Measurements from ENCODE around the gene ASB4.

Gene ASB4

DNA sequence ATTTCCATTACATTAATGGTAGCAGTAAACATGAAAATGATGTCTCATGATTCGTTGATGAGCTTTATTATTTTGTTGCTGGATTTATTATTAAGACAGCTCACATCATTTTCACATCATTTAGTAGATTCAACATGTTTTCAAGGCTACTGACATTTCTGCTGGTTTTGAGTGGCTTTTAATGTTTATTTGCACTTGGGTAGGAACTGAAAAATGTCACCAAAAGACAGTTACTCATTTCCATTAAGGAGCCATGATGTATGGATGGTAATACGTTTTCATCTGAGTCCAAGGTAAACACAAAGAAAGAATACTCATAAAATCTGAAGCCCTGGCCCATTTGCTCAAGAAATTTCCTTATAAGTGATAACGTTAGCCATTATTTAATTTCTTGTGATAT, 95.7 kb downstream of the ASB4 start:
- Histone ChIP-seq H3K9ac (ENCODE audit: low read length) (no peak overlapping the region), H2AFZ (ENCODE audit: low read depth, low read length, severe bottlenecking) (no peak overlapping the region), H3K27ac (ENCODE audit: low read depth, low read length) (no peak overlapping the region), H3K9me2 (replicated peaks; ENCODE audit: insufficient read depth, low read length) (no peaks in the 10 kb centered on the region), H3K9me3 (ENCODE audit: insufficient read depth, low read length) (no peaks in the 10 kb centered on the region), H3K4me3 (ENCODE audit: insufficient read depth, low read length, poor library complexity, severe bottlenecking) (no peak overlapping the region), H3F3A (ENCODE audit: insufficient read depth) (no peaks in the 10 kb centered on the region), H3K4me2 (ENCODE audit: low read depth, low read length, poor library complexity, severe bottlenecking) (no peak overlapping the region), H3K79me2 (ENCODE audit: insufficient read depth, low read length) (no peaks in the 10 kb centered on the region), H3K36me3 (ENCODE audit: low read length) (no peaks in the 10 kb centered on the region), H3K27me3 (ENCODE audit: low read length) (no peaks in the 10 kb centered on the region), H4K20me1 (ENCODE audit: low read depth, low read length) (no peaks in the 10 kb centered on the region)
- TF ChIP-seq EZH2phosphoT487 (conservative IDR thresholded peaks at IDR 0.05; ENCODE audit: low read length), result no peak
- TF ChIP-seq, protein P1, sequence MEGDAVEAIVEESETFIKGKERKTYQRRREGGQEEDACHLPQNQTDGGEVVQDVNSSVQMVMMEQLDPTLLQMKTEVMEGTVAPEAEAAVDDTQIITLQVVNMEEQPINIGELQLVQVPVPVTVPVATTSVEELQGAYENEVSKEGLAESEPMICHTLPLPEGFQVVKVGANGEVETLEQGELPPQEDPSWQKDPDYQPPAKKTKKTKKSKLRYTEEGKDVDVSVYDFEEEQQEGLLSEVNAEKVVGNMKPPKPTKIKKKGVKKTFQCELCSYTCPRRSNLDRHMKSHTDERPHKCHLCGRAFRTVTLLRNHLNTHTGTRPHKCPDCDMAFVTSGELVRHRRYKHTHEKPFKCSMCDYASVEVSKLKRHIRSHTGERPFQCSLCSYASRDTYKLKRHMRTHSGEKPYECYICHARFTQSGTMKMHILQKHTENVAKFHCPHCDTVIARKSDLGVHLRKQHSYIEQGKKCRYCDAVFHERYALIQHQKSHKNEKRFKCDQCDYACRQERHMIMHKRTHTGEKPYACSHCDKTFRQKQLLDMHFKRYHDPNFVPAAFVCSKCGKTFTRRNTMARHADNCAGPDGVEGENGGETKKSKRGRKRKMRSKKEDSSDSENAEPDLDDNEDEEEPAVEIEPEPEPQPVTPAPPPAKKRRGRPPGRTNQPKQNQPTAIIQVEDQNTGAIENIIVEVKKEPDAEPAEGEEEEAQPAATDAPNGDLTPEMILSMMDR (IDR thresholded peaks at IDR 0.05; ENCODE audit: insufficient read depth, low read length, poor library complexity, severe bottlenecking), result no peak

DNA sequence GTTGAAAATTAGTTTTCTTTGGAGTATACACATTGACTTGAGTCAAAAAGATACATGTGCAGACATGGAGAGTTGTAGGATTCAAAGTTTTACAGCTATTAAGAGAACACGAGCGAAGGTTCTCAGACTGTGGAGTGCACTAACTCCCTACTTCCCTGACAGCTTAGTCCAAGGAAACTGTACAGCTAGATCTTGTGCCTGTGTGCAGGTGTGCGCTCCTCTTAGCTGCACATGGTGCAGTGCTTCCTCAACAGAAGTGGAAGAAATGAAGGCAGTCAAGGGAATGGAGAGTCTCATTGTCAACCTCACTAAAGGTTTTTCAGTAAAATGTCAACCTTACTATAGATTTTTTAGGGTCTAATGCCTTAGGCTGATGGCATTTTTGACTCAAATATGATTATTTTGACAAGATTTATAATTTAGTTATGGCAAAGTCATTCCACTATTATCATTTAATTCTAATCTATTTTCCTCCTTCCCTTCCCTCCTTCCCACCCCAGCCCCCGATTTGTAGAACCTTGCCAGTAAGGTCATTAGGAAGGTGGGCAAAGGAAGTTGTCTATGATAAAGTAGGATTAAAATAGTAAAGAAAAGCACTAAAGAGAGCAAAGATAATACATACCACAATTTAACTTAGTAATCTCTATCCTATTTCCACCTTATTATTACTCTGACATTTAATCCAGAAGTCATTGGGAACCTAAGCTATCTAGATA, 97.0 kb downstream of the ASB4 start:
- no peak for TF ChIP-seq EZH2phosphoT487 (conservative IDR thresholded peaks at IDR 0.05; ENCODE audit: low read length)
- TF ChIP-seq, protein P1 (IDR thresholded peaks at IDR 0.05; ENCODE audit: insufficient read depth, low read length, poor library complexity, severe bottlenecking), result no peak
- H3K9me2 ChIP-seq (replicated peaks; ENCODE audit: insufficient read depth, low read length), result no peaks in the 10 kb centered on the region
- no peak overlapping the region for H2AFZ ChIP-seq (ENCODE audit: low read depth, low read length, severe bottlenecking)
- H3K79me2 ChIP-seq (ENCODE audit: insufficient read depth, low read length), result no peaks in the 10 kb centered on the region
- H3K4me2 ChIP-seq (ENCODE audit: low read depth, low read length, poor library complexity, severe bottlenecking), result no peak overlapping the region
- H3K9ac ChIP-seq (ENCODE audit: low read length), result no peak overlapping the region
- H3K27ac ChIP-seq (ENCODE audit: low read depth, low read length), result no peak overlapping the region
- no peaks in the 10 kb centered on the region for H3F3A ChIP-seq (ENCODE audit: insufficient read depth)
- no peaks in the 10 kb centered on the region for H3K36me3 ChIP-seq (ENCODE audit: low read length)
- no peaks in the 10 kb centered on the region for H4K20me1 ChIP-seq (ENCODE audit: low read depth, low read length)
- H3K4me3 ChIP-seq (ENCODE audit: insufficient read depth, low read length, poor library complexity, severe bottlenecking), result no peak overlapping the region
- no peaks in the 10 kb centered on the region for H3K27me3 ChIP-seq (ENCODE audit: low read length)
- no peaks in the 10 kb centered on the region for H3K9me3 ChIP-seq (ENCODE audit: insufficient read depth, low read length)

DNA sequence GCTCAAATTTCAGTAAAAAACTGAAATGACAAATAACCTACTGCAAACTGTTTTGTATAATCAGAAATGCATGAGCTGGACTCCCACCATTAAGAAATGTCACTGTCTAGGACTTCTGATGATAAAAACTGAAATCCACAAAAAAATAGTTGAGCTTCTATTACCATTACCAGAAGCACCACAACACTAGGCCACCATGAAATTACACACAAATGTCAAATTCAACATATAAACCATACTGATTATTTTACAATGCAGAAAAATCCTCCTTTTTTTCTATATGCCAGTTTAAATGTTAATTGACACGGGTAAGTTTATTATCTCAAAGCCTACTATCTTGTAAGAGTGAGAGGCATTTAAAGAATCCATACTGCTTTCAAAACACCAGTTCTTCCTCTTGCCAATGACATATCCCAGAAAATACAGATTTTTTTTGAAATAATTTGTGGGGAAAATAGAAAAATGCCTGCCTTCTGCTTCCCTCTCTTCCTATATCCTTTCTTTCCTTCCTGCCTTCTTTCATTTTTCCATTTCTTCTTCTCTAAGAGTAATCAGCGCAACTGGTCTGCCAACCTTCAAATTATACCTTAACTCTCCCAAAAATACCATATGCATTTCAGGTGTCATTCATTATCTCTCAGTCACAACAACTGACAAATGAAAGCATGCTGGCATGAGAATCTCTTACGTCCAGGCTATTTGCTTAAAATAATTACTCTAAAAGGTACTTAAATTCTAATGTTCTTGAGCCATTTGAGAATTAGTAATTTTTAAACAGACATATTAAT, 98.3 kb downstream of the ASB4 start:
- H3K27ac ChIP-seq (ENCODE audit: low read depth, low read length), result no peak overlapping the region
- H4K20me1 ChIP-seq (ENCODE audit: low read depth, low read length), result no peaks in the 10 kb centered on the region
- no peaks in the 10 kb centered on the region for H3K79me2 ChIP-seq (ENCODE audit: insufficient read depth, low read length)
- H2AFZ ChIP-seq (ENCODE audit: low read depth, low read length, severe bottlenecking), result no peak overlapping the region
- H3K4me3 ChIP-seq (ENCODE audit: insufficient read depth, low read length, poor library complexity, severe bottlenecking), result no peak overlapping the region
- no peaks in the 10 kb centered on the region for H3K9me3 ChIP-seq (ENCODE audit: insufficient read depth, low read length)
- H3K27me3 ChIP-seq (ENCODE audit: low read length), result no peaks in the 10 kb centered on the region
- no peaks in the 10 kb centered on the region for H3K36me3 ChIP-seq (ENCODE audit: low read length)
- H3K4me2 ChIP-seq (ENCODE audit: low read depth, low read length, poor library complexity, severe bottlenecking), result no peak overlapping the region
- no peaks in the 10 kb centered on the region for H3K9me2 ChIP-seq (replicated peaks; ENCODE audit: insufficient read depth, low read length)
- no peak for TF ChIP-seq EZH2phosphoT487 (conservative IDR thresholded peaks at IDR 0.05; ENCODE audit: low read length)
- TF ChIP-seq, protein P1 (IDR thresholded peaks at IDR 0.05; ENCODE audit: insufficient read depth, low read length, poor library complexity, severe bottlenecking), result no peak
- no peaks in the 10 kb centered on the region for H3F3A ChIP-seq (ENCODE audit: insufficient read depth)
- no peak overlapping the region for H3K9ac ChIP-seq (ENCODE audit: low read length)
